Lower leg skin (tissue), 3 donors: ENCODE results near the gene DGKD.

Experiments
- CTCF ChIP-seq, 3 donors: fragments of 450-650 bp; IDR thresholded peaks; one replicate each; pipeline ENCODE4 v1.5.1; 2016; ENCODE audit warnings: antibody characterized with exemption in 3 of 3, mild to moderate bottlenecking in 3 of 3, moderate library complexity in 2 of 3
- POLR2A ChIP-seq, 2 donors: fragments of 450-650 bp; IDR thresholded peaks; one replicate each; pipeline ENCODE4 v1.6.1; 2016 to 2017; ENCODE audit warnings: antibody characterized with exemption in 2 of 2, mild to moderate bottlenecking in 1 of 2, moderate library complexity in 1 of 2

- TF ChIP-seq CTCF (IDR thresholded peaks at IDR 0.05) (no peak), POLR2A (IDR thresholded peaks at IDR 0.05) (no peak)
Observed at GRCh38 chr2:233503481-233503880, 149.2 kb downstream of the DGKD start.
